ENCODE results near the gene NET1.

The NET1 gene

GRCh38 chr10:5490032-5490431 is 77.7 kb downstream of the NET1 start:
- peak; percentile 55 for DNase-seq (ENCODE audit: low read depth)
- no peak for TF ChIP-seq CTCF (IDR thresholded peaks at IDR 0.05; ENCODE audit: insufficient read depth, low read depth, low read length, missing control alignments)
- no peak overlapping the region for H3K4me3 ChIP-seq (ENCODE audit: low read length)

GRCh38 chr10:5490698-5491464 is 78.5 kb downstream of the NET1 start:
- TF ChIP-seq CTCF (IDR thresholded peaks at IDR 0.05; ENCODE audit: insufficient read depth, low read depth, low read length, missing control alignments), result no peak
- no peak overlapping the region for H3K4me3 ChIP-seq (ENCODE audit: low read length)
- DNase-seq (ENCODE audit: low read depth), result no peak

- H3K4me3 ChIP-seq (ENCODE audit: low read length), result no peak overlapping the region
- DNase-seq (ENCODE audit: low read depth), result no peak
- TF ChIP-seq CTCF (IDR thresholded peaks at IDR 0.05; ENCODE audit: insufficient read depth, low read depth, low read length, missing control alignments), result no peak
Measured at GRCh38 chr10:5491477-5491876, 79.1 kb downstream of the NET1 start.

- H3K4me3 ChIP-seq (ENCODE audit: low read length), result no peak overlapping the region
- no peak for DNase-seq (ENCODE audit: low read depth)
- no peak for TF ChIP-seq CTCF (IDR thresholded peaks at IDR 0.05; ENCODE audit: insufficient read depth, low read depth, low read length, missing control alignments)
Measured at GRCh38 chr10:5492322-5492855, 80.0 kb downstream of the NET1 start.

- DNase-seq (ENCODE audit: low read depth), result no peak
- TF ChIP-seq CTCF (IDR thresholded peaks at IDR 0.05; ENCODE audit: insufficient read depth, low read depth, low read length, missing control alignments), result no peak
- no peak overlapping the region for H3K4me3 ChIP-seq (ENCODE audit: low read length)
Measured at GRCh38 chr10:5492929-5493576, 80.7 kb downstream of the NET1 start.

- no peak for TF ChIP-seq CTCF (IDR thresholded peaks at IDR 0.05; ENCODE audit: insufficient read depth, low read depth, low read length, missing control alignments)
- no peak overlapping the region for H3K4me3 ChIP-seq (ENCODE audit: low read length)
- DNase-seq (ENCODE audit: low read depth), result no peak
Measured at GRCh38 chr10:5493691-5494090, 81.3 kb downstream of the NET1 start.
